Vagina (tissue), 2 donors: ENCODE data around the gene ADAM22.

Source experiments
- POLR2AphosphoS5 ChIP-seq, 2 donors: sonication (generic); formaldehyde crosslinking; IDR thresholded peaks; one replicate each; pipeline ENCODE4 v1.9.0; 2017; ENCODE audit warnings: antibody characterized with exemption in 2 of 2, mild to moderate bottlenecking in 2 of 2, low read depth in 1 of 2; ENCODE audit not compliant: insufficient read depth in 1 of 2
- TF ChIP-seq, protein P1 (sequence below), 3 experiments: fragments of 450-650 bp in 2 of 3; fragments of 200-600 bp in 1 of 3; sonication (generic) in 1 of 3; IDR thresholded peaks; one replicate each; pipeline ENCODE4 v1.5.1; 2017 to 2019; ENCODE audit warnings: antibody characterized with exemption in 3 of 3, mild to moderate bottlenecking in 2 of 3, moderate library complexity in 2 of 3

GRCh38 chr7:87895363-87895762 is 38.7 kb upstream of the ADAM22 start:
- TF ChIP-seq, protein P1, sequence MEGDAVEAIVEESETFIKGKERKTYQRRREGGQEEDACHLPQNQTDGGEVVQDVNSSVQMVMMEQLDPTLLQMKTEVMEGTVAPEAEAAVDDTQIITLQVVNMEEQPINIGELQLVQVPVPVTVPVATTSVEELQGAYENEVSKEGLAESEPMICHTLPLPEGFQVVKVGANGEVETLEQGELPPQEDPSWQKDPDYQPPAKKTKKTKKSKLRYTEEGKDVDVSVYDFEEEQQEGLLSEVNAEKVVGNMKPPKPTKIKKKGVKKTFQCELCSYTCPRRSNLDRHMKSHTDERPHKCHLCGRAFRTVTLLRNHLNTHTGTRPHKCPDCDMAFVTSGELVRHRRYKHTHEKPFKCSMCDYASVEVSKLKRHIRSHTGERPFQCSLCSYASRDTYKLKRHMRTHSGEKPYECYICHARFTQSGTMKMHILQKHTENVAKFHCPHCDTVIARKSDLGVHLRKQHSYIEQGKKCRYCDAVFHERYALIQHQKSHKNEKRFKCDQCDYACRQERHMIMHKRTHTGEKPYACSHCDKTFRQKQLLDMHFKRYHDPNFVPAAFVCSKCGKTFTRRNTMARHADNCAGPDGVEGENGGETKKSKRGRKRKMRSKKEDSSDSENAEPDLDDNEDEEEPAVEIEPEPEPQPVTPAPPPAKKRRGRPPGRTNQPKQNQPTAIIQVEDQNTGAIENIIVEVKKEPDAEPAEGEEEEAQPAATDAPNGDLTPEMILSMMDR (IDR thresholded peaks at IDR 0.05): no peak
- no peak for TF ChIP-seq POLR2AphosphoS5 (IDR thresholded peaks at IDR 0.05; ENCODE audit: insufficient read depth in 1 of 2, low read depth in 1 of 2)
